ENCODE results near the gene SLC39A5.
"Not testable (repeated sequence)": the region's sequence is repeated elsewhere in the genome, so short reads cannot be mapped to it uniquely, and the experiment has no call there.

SLC39A5 gene

GRCh38 chr12:56278905-56279304, 49.1 kb downstream of the SLC39A5 start:
- no peak for DNase-seq (ENCODE audit: low read depth)

GRCh38 chr12:56280849-56281248, 51.0 kb downstream of the SLC39A5 start:
- no peak for DNase-seq (ENCODE audit: low read depth)

GRCh38 chr12:56282030-56282429, 52.2 kb downstream of the SLC39A5 start:
- DNase-seq (ENCODE audit: low read depth): no peak

GRCh38 chr12:56282579-56282978, 52.7 kb downstream of the SLC39A5 start:
- DNase-seq (ENCODE audit: low read depth): no peak

GRCh38 chr12:56284263-56284662, 54.4 kb downstream of the SLC39A5 start:
- DNase-seq (ENCODE audit: low read depth): not testable (repeated sequence)

- DNase-seq (ENCODE audit: low read depth): no peak
Measured at GRCh38 chr12:56286044-56286830, 56.4 kb downstream of the SLC39A5 start.

Measured in T-helper 22 cell (primary cell).